Stimulated activated naive CD8-positive, alpha-beta T cell treated with anti-CD3 and anti-CD28 coated beads, Interleukin-15, Interleukin-2, amounts not matched to agents 100 U/mL and 50 U/mL, for 24 hours (primary cell): ENCODE data around the gene C11orf98.
"Not testable (repeated sequence)": the region's sequence is repeated elsewhere in the genome, so short reads cannot be mapped to it uniquely, and the experiment has no call there.

Experiments used
- ATAC-seq: fragments of 150-1000 bp; cut with Tn5 transposase; one replicate; pipeline ENCODE4 v1.10.0; 2021
- DNase-seq: peaks from one replicate; pipeline ENCODE4 v3.0.0; 2021

C11orf98 gene

GRCh38 chr11:62682518-62682917, 17.5 kb upstream of the C11orf98 start:
- ATAC-seq (no peak), DNase-seq (no peak)

- DNase-seq (no peak), ATAC-seq (peak; percentile 85)
Measured at GRCh38 chr11:62680825-62681240, 15.8 kb upstream of the C11orf98 start.

- ATAC-seq = peak; percentile 87
- DNase-seq = peak; percentile 89
Measured at GRCh38 chr11:62678770-62679696, 14.0 kb upstream of the C11orf98 start, which contains the start of gene UBXN1. TSS of gene UBXN1 (minus strand) at chr11:62679073. CDS start at chr11:62678923, 150 bp downstream.

GRCh38 chr11:62678433-62678769, 13.4 kb upstream of the C11orf98 start:
- DNase-seq (no peak), ATAC-seq (no peak)

- ATAC-seq = no peak
- no peak for DNase-seq
Measured at GRCh38 chr11:62677714-62678113, 12.7 kb upstream of the C11orf98 start.

- ATAC-seq = no peak
- DNase-seq = no peak
Measured at GRCh38 chr11:62677156-62677555, 12.1 kb upstream of the C11orf98 start.

GRCh38 chr11:62676698-62677097, 11.7 kb upstream of the C11orf98 start:
- ATAC-seq (no peak), DNase-seq (no peak)

GRCh38 chr11:62675415-62675814, 10.4 kb upstream of the C11orf98 start:
- not testable (repeated sequence) for DNase-seq, ATAC-seq

- DNase-seq = no peak
- ATAC-seq = no peak
Measured at GRCh38 chr11:62673196-62673525, 8.2 kb upstream of the C11orf98 start.

GRCh38 chr11:62671608-62672389, 6.8 kb upstream of the C11orf98 start, which contains the start of the genes LBHD1 and UQCC3:
TSS of gene LBHD1 (minus strand) at chr11:62672267. CDS start at chr11:62670031, 2,236 bp downstream.
TSS of gene UQCC3 (plus strand) at chr11:62671673. CDS start at chr11:62671746, 73 bp downstream.
- ATAC-seq = peak; percentile 94
- DNase-seq = peak; percentile 88

- no peak for DNase-seq
- no peak for ATAC-seq
Measured at GRCh38 chr11:62671236-62671607, 6.2 kb upstream of the C11orf98 start.

GRCh38 chr11:62669420-62670161, 4.6 kb upstream of the C11orf98 start:
- DNase-seq (no peak), ATAC-seq (no peak)

- ATAC-seq (no peak), DNase-seq (no peak)
Measured at GRCh38 chr11:62667460-62667859, 2.5 kb upstream of the C11orf98 start.

GRCh38 chr11:62666259-62666926, 1.4 kb upstream of the C11orf98 start:
- ATAC-seq = no peak
- no peak for DNase-seq

- peak; percentile 74 for DNase-seq
- ATAC-seq = peak; percentile 21
Measured at GRCh38 chr11:62665599-62666258, 719 bp upstream of the C11orf98 start.

GRCh38 chr11:62664405-62665074, 470 bp downstream of the C11orf98 start:
- ATAC-seq (peak; percentile 36), DNase-seq (peak; percentile 62)

GRCh38 chr11:62656796-62657429, 8.1 kb downstream of the C11orf98 start:
- DNase-seq (no peak), ATAC-seq (no peak)

GRCh38 chr11:62654297-62654696, 10.7 kb downstream of the C11orf98 start:
- DNase-seq (no peak), ATAC-seq (no peak)

GRCh38 chr11:62652161-62653006, 12.6 kb downstream of the C11orf98 start:
- ATAC-seq (no peak), DNase-seq (no peak)
